Calu3 (cell line): ENCODE results near the gene NEK6. TPM values are rescaled to one million over a fixed set of nuclear protein-coding genes. Genes with fewer than 3 reads are reported as not detected.

Experiments
- BruUV-seq: library from RNA; stranded (reverse); fragments of 400-500 nt; replicated peaks from 2 replicates; lab custom pipeline; 2021; lab: Mats Ljungman, UMichigan
- CTCF ChIA-PET: fragments of 300-600 bp; sonication (Branson Sonifier 250); formaldehyde crosslinking; loops from one replicate; lab custom pipeline; 2022; ENCODE audit warnings: antibody characterized with exemption; lab: Charles Lee
- DNase-seq: peaks from one replicate; pipeline ENCODE4 v3.0.0; 2022
- H3K27ac Mint-ChIP-seq: one replicate; pipeline ENCODE4 v1.8.0; 2022; ENCODE audit warnings: mixed read lengths; ENCODE audit not compliant: unreplicated experiment
- H3K27me3 Mint-ChIP-seq: one replicate; pipeline ENCODE4 v1.8.0; 2022; ENCODE audit warnings: mixed read lengths; ENCODE audit not compliant: unreplicated experiment
- H3K36me3 Mint-ChIP-seq: one replicate; pipeline ENCODE4 v1.8.0; 2022; ENCODE audit warnings: mild to moderate bottlenecking, moderate library complexity, mixed read lengths; ENCODE audit not compliant: insufficient read depth, unreplicated experiment
- H3K4me1 Mint-ChIP-seq: one replicate; pipeline ENCODE4 v1.8.0; 2022; ENCODE audit warnings: mild to moderate bottlenecking, low read depth, mixed read lengths; ENCODE audit not compliant: unreplicated experiment
- H3K4me3 Mint-ChIP-seq: one replicate; pipeline ENCODE4 v1.8.0; 2022; ENCODE audit warnings: mild to moderate bottlenecking, low read depth, moderate library complexity, mixed read lengths; ENCODE audit not compliant: unreplicated experiment
- H3K9me3 Mint-ChIP-seq: one replicate; pipeline ENCODE4 v1.8.0; 2022; ENCODE audit warnings: low read depth, mixed read lengths; ENCODE audit not compliant: unreplicated experiment
- intact Hi-C: fragments of 100-400 bp; cut with micrococcal nuclease; formaldehyde crosslinking; loops from one replicate; pipeline ENCODE4 v1.10.0; 2022; ENCODE audit not compliant: unreplicated experiment
- total RNA-seq: library from RNA; stranded (reverse); gene quantifications from 2 replicates; pipeline ENCODE4 v1.2.3, GENCODE V29; 2022
- TF ChIP-seq, protein P1 (sequence below): fragments of 200-600 bp; IDR thresholded peaks from one replicate; pipeline ENCODE4 v1.8.0; 2022; ENCODE audit warnings: antibody characterized with exemption; ENCODE audit not compliant: unreplicated experiment

The NEK6 gene
- total RNA-seq, 1 experiment from 2014 or later: 43.0 TPM

DNA sequence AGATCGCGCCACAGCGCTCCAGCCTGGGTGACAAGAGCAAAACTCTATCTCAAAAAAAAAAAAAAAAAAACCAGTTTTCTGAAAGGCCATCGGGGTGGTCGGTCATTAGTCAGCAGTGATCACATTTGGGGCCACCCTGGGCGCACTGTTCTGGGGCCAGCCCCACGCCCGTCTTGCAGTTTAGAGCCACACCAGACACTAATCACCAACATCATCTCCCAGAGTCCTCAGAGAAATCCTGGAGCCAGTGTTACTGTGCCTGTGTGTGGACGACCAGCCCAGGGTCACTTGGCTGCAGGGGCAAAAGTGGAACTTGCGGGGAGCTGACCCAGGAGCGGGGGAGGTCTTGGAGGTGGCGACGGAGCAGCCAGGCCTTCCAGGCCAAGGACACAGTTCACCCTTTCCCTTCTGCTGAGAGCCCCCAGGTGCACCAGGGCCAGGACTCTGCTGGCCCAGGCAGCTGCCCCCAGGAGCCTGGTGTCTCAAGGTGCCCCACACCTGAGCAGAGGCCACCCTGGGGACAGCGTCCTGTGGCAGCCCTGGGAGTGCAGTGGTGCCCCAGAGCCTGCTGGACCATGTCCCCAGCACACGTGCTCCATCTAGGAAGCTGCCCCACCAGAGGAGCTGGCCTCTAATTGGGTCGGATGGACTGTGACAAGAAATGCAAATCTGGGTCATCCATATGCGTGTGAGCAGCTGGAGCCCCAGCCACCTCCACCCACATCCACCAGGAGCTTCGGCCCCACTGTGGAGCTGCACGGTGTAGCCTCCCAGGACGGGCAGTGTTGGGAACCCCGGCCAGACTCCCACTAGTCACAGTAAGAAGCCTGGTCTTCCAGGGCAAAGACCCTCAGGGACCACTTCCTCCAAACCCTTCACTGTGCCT lies 51.1 kb downstream of the NEK6 start:
- Mint-ChIP-seq H3K36me3 (peaks cover 20% of the 10 kb centered on the region), H3K4me3 (no peak overlapping the region), H3K27me3 (no peaks in the 10 kb centered on the region), H3K4me1 (peaks cover 23% of the 10 kb centered on the region), H3K27ac (no peak overlapping the region), H3K9me3 (no peaks in the 10 kb centered on the region)
- TF ChIP-seq, protein P1, sequence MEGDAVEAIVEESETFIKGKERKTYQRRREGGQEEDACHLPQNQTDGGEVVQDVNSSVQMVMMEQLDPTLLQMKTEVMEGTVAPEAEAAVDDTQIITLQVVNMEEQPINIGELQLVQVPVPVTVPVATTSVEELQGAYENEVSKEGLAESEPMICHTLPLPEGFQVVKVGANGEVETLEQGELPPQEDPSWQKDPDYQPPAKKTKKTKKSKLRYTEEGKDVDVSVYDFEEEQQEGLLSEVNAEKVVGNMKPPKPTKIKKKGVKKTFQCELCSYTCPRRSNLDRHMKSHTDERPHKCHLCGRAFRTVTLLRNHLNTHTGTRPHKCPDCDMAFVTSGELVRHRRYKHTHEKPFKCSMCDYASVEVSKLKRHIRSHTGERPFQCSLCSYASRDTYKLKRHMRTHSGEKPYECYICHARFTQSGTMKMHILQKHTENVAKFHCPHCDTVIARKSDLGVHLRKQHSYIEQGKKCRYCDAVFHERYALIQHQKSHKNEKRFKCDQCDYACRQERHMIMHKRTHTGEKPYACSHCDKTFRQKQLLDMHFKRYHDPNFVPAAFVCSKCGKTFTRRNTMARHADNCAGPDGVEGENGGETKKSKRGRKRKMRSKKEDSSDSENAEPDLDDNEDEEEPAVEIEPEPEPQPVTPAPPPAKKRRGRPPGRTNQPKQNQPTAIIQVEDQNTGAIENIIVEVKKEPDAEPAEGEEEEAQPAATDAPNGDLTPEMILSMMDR: no peak
- no TSS peak for BruUV-seq
- CTCF ChIA-PET: interaction anchor here (0.7 kb wide), 1 partner anchor 22 kb away, joined by 3 read pairs; no protein-coding TSS in a partner anchor
- intact Hi-C loops: no loop called here
- DNase-seq: no peak

DNA sequence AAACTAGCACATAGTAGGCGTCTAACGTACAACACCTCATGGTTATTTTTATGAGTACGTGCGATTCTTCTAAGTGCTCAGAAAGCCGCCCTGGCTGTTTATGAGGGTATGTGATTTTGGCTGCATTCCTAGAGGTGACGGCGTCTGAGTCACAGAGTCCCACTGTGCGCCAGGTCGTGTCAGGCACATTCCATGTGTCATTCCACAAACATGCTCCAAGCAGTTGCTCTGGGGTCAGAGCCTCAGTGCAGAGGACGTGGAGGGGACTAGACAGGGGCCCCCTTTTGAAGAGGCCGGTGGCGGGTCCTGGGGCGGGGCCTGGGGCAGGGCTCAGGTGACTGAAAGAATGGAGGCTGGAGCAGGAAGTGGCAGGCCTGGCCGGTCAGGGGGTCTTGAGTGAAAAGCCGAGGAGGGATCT lies 51.9 kb downstream of the NEK6 start:
- no peaks in the 10 kb centered on the region for H3K27me3 Mint-ChIP-seq
- peak overlapping the region; percentile 43 for H3K4me3 Mint-ChIP-seq
- intact Hi-C loops: no loop called here
- CTCF ChIA-PET: no interaction called here
- no peaks in the 10 kb centered on the region for H3K9me3 Mint-ChIP-seq
- TF ChIP-seq, protein P1: no peak
- no TSS peak for BruUV-seq
- H3K4me1 Mint-ChIP-seq: peaks cover 23% of the 10 kb centered on the region
- H3K36me3 Mint-ChIP-seq: peaks cover 28% of the 10 kb centered on the region
- peak; percentile 82 for DNase-seq
- peak overlapping the region; percentile 85 for H3K27ac Mint-ChIP-seq

DNA sequence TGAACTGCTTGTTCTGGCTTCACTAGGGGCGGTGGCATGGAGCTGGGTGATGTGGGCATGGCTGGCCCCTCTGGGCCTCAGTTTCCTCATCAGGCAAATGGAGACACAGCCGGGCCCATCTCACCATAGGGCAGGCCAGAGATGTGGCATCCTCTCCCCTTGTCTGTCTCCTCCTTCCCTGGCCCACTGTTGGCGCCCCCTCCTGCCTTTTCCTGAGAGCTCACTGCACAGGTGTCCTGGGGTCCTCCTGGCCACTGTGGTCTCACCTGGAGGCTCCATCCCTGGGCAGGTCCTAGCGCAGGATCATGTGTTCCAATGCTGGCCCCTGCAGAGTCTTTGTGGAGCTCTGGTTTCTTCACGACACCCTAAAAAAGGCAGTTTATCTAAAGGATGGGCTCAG lies 53.5 kb downstream of the NEK6 start:
- peaks cover 12% of the 10 kb centered on the region for H3K4me1 Mint-ChIP-seq
- intact Hi-C loops: no loop called here
- no peak overlapping the region for H3K4me3 Mint-ChIP-seq
- TF ChIP-seq, protein P1: no peak
- H3K27ac Mint-ChIP-seq: peak overlapping the region; percentile 47
- no peak for DNase-seq
- H3K36me3 Mint-ChIP-seq: peaks cover 21% of the 10 kb centered on the region
- H3K27me3 Mint-ChIP-seq: no peaks in the 10 kb centered on the region
- CTCF ChIA-PET: interaction anchor here (0.6 kb wide), 1 partner anchor 122 kb away, joined by 5 read pairs; no protein-coding TSS in a partner anchor
- H3K9me3 Mint-ChIP-seq: no peaks in the 10 kb centered on the region
- BruUV-seq: no TSS peak

DNA sequence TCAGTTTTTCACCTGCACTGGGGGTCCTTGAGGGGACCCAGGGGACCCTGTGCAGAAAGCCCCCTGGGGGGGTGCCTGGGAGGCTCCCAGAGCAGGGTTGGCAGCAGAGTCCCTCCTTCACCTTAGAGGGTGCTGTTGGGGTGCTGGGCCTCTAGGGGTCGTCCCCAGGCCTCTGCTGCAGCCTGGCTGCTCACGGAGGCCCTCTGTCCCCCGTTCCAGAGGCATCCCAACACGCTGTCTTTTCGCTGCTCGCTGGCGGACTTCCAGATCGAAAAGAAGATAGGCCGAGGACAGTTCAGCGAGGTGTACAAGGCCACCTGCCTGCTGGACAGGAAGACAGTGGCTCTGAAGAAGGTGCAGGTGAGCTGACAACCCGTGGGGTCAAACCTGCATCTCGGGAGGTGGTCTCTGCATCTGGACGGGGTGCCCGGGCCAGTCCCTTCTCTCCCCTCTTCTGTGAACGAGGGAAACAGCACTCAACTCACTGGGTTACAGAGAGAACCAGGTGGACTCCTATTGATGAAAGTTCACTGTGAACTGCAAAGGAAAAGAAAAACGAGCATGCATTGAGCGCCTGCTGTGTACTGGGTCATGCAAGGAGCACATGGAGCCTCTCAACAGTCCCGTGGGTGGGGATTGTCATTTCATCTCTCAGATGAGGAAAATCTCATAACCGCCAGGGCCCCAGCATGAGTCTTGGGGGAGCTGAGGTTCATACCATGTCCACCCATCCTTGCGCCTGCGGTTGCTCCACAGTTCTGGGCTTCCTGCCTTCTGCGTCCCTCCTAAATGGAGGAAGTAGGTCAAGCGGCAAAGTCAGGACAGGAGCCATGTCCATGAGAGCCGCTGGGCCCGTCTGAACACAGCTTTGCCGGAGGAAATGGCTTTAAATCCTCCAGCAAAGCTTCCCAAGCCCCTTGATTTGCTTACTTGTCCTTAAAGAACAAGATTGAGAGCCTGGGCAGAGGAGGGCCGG lies 54.8 kb downstream of the NEK6 start:
- H3K36me3 Mint-ChIP-seq: peaks cover 30% of the 10 kb centered on the region
- no peaks in the 10 kb centered on the region for H3K9me3 Mint-ChIP-seq
- TF ChIP-seq, protein P1: no peak
- BruUV-seq: no TSS peak
- CTCF ChIA-PET: interaction anchor here (0.6 to 0.7 kb wide), 2 partner anchors 37 to 1012 kb away, joined by 3 read pairs; no protein-coding TSS in a partner anchor
- intact Hi-C loops: no loop called here
- no peak overlapping the region for H3K4me3 Mint-ChIP-seq
- H3K4me1 Mint-ChIP-seq: peaks cover 8% of the 10 kb centered on the region
- no peak for DNase-seq
- H3K27me3 Mint-ChIP-seq: no peaks in the 10 kb centered on the region
- no peak overlapping the region for H3K27ac Mint-ChIP-seq
